Amygdala (tissue), 56 donors: ENCODE results near the gene STAM.
"Not testable (repeated sequence)": the region's sequence is repeated elsewhere in the genome, so short reads cannot be mapped to it uniquely, and the experiment has no call there.

Source experiments
- DNase-seq, 56 donors: peaks; one replicate each; lab custom pipeline; 2025; lab: John Stamatoyannopoulos, UW

STAM gene

DNA sequence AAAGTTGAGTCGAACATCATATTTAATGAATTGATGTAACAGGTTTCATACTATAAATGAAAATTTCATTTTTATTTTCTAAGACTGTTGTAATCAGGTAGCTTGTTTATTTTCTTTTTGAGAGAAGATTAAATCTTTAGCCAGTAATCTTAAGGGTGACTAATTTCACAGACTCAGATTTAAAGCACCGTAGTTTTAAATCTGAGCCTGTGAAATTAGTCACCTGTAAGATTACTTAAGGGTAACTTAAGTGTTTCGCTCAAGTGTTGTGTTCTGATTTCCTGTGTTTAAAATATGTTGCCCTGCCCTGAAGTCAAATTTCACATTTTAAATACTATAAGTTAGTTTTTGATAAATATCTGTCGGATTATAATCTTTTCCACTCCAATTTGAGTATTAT is 72.2 kb downstream of the STAM start:
- no peak for DNase-seq

DNA sequence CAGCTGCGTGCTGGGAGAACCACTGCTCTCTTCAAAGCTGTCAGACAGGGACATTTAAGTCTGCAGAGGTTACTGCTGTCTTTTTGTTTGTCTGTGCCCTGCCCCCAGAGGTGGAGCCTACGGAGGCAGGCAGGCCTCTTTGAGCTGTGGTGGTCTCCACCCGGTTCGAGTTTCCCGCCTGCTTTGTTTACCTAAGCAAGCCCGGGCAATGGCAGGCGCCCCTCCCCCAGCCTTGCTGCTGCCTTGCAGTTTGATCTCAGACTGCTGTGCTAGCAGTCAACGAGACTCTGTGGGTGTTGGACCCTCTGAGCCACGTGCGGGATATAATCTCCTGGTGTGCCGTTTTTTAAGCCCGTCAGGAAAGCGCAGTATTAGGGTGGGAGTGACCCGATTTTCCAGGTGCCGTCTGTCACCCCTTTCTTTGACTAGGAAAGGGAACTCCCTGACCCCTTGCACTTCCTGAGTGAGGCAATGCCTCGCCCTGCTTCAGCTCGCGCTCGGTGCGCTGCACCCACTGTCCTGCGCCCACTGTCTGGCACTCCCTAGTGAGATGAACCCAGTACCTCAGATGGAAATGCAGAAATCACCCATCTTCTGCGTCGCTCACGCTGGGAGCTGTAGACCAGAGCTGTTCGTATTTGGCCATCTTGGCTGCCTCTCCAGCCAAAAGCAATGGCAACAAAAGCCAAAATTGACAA is 78.5 kb downstream of the STAM start:
- DNase-seq, result not testable (repeated sequence)

DNA sequence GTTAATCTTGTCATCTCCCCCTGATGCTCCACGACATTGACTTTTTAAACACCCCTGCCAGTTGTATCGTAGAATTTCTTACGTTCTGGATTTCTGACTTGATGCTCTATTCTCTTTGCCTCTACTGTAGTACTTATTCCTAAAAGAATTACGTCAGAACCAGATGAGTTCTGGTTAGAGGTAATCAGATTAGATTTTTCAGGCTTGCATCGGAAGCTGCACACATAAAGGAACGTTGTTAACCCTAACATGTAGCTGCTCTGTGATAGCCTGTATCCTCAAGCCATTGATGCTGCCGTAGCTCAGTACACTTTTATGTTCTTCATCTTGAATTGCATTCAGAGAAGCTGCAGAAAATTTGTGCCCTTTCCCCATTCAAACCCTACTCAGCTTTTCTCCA is 81.8 kb downstream of the STAM start:
- no peak for DNase-seq

DNA sequence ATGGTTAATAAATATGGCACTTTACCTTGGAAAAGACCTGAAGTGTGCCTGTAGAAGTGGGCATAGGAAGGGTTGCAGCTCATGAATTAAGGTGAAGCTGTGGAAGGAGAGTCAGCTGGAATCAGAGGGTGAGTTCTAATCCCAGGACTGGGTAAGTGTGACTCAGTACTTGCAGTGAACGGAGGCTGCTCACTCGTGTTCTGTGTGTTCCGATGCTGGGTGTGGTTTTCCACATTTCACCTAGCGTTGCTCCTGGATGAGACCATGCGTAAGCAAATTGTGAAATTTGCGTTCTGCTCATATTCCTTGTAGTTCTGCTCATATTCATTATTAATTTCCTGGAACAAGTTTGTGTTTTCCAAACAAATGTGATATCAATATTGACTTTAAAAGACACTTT is 85.7 kb downstream of the STAM start:
- no peak for DNase-seq

DNA sequence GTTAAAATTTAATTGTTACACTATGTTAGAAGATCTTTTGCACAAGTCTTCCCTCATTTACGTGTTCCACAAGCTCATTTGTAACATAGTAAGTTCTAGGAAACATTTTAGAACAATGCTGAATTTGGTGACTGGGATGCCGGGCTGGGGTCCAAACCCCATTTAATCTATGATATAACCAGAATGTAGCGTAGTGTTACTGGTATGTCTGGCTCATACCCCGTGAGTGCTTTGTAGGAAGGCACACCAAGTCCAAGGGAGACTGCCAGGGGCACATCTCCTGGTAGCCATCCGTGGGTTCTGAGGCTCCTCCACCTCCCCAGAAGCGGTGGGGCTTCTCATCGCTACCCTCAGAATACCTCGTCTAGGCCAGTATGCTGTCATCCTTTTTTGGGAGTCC is 86.7 kb downstream of the STAM start:
- DNase-seq, result no peak

DNA sequence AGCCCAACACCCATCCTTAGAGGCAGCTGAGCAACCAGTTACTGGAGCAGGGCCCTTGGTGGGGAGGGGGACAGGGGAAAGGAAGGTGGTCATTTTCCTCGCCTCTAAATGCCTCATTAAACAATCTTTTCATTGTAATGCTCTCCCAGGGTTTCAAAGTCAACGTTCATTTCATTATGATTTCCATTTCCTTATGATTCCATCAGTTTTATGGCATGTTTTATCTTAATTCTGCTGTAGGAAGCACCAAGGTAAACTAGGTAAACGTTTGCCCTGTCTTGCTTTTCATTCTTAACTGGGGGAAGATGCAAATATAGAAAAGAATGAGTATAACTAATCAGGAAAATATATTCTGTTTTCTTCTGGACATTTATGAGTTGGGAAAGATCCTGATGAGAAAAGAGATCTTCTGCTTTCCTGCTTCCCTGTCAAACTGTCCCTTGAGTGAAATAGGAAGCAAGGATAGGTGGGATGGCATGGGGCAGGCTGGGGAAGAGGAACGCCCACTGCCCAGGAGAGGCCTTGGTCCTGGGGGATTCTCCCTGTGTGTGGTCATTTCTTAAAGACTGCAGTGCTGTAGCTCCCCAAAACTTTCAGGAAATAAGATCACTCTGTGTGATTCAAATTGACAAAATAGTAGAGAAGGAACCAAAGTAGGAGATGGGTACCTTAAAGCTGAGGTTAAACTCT is 87.5 kb downstream of the STAM start:
- DNase-seq, result no peak

DNA sequence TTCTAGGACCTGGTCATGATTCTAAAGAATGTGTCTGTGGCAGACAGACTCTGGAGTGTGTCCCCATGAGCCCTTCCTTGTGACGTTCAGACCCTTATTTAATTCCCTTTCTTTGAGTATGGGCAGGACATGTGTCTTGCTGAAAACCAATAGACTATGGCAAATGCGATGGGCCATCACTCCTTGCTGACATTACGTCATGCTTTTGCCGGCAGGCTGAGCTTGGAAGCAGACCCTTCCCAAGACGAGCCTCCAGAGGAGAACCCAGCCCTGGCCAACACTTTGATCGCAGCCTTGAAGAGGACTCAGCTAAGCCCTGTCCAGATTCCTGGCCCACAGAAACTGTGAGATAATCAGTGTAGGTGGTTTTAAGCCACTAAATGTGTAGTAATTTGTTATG is 89.7 kb downstream of the STAM start:
- no peak for DNase-seq

DNA sequence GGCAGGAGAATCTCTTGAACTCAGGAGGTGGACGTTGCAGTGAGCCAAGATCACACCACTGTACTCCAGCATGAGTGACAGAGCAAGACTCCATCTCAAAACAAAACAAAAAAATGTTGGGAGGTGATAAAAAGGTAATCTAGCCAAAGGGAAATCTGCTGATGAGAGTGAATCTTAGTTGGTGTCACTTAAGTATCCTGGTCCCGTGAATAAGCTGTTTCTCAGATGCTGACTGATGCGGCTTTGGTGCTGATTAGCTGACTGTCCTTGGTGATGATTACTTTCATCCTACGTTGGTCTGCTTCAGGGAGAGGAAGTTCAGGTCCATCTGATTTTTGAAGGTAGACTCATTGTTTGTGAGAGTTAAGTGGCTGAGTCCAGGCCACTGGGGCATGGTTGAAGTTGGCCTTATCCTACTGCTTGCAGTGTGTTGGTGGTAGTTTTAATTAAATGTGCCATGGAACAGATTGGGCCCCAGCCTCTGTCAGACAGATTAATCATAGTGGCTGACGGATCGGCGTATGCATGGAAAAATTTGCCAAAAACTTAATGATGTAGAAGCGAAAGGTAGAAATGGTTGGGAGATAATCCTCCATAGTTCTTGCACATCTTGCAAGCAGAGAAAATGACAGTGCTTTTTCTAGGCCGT is 90.6 kb downstream of the STAM start:
- no peak for DNase-seq

DNA sequence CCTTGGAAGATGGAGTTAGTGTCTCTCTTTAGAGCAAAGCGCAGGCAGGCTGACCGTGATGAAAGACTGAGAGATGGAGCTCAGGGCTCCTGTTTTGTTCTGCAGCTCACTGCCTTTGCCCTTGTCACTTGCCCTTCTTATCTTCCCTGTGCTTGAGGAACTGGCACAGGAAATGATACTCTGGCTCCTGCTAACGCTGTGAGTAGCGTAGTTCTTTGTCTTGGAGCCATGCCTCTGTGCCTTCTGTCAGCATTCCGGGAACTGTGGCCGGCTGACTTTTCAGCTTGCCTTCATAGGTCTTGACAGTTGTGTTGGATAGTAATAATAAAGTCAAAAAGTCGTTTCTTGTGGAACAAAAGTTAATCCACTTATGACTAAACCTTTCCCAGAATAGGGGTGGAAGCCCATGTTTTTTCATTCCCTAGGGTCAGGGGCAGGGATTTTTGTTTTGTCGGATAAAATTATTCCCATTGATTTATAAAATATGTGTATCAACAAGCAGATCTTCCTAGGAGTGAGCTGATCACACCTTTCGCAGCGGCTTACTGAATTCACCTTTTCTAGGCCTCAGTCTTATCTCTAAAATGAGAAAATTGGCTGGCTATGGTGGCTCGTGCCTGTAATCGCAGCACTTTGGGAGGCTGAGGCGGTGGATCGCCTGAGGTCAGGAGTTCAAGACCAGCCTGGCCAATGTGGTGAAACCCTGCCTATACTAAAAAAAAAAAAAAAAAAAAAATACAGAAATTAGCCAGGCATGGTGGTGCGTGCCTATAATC is 91.4 kb downstream of the STAM start:
- no peak for DNase-seq

DNA sequence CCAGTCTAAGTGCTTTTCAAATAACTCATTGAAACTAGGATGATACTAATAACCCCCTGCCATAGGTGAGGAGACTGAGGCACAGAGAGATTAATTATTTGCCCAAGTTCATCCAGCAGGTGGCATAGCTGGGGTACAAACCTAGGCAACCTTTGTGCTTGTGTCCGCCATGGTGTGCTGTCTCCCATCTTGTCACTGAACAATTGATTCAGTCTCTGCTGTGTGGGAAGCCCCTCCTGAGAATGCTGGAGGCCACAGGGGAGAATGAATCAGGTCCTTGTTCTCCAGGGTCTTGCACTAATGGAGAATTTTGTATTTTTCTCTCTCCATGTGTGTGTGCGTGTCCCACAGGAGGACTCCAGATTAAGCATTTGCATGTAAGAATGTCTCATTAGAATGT is 92.3 kb downstream of the STAM start:
- no peak for DNase-seq

DNA sequence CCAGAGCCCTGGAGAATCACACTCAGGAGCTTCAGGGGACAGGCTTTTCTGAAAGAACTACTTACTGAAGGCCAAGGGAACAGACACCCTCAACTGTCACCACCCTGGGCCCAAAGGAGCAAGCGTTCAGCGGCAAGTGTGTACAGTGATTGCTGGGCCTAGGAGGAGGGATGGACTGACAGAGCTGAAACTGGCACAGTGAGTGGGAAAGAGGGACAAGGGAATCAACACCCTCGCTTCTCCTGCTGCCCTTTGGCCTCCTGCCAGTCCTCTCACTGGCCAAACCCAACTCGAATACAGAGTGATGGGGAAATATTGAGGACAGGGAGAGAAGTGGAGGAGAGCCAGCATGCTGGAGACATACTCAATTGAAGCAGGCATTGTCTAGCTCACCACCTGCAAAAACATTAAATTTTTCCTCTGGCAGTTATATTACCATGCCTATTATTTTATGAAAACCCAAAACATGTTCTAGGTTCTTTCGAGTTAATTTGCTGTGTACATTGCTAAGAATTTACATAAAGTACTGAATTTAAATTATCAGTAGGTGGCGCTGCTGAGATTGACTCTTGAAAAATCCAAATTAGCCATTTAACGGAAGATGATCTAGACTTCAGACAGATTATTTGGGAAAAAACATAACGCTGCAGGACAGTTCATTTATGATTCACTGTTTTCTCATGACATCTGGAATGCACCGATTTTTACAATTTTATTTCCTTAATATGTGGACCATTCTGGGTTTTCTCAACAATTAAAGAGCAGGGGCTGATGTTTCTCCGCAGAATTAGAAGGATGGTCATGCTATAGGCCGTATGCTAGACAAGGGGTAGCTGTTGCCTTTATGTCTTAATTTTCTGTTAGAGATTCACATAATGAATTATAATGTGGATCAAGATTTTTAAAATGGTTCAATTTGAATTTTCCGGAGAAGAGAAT is 93.3 kb downstream of the STAM start:
- peak in 4 of 56 donors; percentile 25 to 51 (median 32) for DNase-seq

DNA sequence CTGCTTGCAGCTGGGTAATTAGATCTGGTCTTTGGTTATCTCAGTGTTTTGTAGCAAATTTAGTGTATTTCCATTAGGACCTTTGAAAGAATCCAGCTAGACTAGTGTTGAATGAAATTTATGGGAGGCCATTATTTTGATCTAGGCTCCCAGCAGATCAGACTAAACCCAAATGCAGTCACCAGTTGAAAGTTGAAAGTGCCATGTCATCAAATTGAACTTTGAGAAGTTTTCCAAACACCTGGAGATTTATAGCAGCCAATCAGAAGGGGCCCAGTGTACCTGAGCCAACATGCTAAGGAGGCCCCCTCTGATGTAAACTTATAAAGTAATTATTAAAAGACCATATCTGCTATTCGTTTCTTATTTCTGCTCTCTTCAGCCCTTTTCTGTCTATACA is 96.7 kb downstream of the STAM start:
- no peak for DNase-seq

DNA sequence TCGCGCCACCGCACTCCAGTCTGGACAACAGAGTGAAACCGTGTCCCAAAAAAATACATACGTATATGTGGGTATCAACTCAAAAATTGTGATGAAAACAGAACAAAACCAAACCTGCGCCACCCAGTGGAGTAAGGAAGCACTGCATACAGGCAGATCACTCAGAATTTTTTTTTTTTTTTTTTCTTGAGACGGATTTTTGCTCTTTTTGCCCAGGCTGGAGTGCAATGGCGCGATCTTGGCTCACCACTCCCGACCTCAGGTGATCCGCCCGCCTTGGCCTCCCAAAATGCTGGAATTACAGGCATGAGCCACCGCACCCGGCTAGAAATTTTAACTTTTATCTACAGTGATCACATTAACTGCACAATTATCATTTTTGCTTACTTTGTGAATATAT is 99.0 kb downstream of the STAM start:
- DNase-seq, result peak in 18 of 56 donors; percentile 4 to 61 (median 20)

DNA sequence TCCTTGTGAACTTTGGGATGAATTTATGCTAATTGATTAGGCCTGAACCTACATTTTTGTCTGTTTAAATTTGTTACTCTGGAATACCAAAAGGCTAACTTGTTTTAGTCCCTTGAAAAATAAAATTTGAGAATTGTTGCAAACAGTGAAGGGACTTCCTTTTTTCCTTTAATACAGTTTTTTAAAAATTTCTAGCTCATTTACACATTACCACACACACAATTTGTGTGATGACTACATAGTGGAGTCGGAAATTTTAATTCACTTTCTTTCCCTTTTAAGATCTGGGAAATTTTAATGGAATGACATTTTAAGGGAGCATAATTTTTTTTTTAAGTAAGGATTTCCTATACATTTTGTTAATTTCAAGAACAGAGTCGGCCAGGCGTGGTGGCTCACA is 99.5 kb downstream of the STAM start:
- no peak for DNase-seq

DNA sequence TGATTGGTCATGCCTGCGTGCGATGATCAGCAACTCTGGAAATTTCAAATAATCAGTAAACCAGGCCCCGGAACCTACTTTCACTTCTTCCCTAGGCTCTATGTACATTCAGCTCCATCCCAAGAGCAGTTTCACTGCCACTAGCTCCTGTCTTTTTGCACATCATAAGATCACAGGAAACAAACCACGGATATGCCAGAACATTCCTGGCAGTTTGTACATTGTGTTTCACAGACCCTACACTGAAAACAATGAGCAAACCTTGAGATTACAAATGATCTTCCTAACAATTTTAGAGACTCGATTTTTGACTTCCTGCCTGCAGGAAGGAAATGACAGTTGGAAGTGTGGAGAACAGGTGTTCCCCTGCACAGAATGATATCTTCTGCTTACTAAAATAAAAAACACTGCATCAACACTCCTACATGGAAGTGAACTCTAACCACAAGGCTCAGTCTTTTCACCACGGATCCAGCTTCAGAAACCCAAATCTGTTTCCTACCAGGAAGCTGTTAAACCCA is 100.5 kb downstream of the STAM start:
- no peak for DNase-seq

DNA sequence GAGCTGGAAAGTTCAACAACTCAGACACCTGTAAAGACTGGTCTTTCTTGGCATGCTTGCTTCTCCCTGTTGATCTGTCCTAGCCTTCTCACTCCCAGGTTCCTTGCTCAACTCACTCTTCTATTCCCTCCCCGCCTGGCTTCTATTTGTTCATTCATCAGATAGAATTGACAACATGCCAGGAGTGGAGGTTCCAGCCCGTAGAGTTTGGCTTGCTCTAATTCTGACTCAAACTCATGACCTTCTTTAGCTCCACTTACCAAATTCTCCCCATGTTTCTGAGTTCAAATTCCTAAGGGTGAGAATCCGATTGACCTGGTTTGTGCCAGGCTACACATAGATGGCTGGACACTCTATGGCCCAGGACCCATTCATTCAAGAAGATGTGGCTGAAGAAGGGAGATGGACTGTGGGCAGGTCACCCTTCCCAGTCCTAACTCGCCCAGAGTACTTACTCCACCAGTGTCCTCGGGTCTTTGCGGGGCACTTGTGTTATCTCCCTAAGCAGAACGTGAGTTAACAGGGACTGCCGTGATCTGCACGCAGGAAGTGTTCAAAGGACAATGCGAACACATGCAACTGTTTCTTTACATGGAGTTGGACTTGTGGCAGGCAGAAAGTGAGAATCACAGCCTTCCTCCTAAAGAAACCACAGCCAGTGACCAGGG is 104.1 kb downstream of the STAM start:
- no peak for DNase-seq

DNA sequence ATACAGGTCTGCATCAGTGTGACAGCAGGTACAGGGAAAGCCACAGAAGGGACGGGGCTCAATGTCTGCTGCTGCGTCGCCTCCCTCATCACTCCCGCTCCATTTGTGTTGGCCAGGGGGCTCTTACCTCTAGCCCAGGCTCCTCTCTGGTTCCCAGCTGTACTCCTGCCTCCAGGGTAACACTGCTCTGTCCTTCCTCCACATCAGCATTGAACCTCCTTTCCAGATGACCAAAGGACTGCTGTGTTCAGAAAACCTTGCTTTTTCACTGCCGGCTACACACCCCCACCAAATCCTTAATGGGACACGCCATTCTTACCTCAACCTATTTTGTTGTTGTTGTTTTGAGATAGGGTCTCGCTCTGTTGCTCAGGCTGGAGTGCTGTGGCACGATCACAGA is 105.9 kb downstream of the STAM start:
- no peak for DNase-seq

DNA sequence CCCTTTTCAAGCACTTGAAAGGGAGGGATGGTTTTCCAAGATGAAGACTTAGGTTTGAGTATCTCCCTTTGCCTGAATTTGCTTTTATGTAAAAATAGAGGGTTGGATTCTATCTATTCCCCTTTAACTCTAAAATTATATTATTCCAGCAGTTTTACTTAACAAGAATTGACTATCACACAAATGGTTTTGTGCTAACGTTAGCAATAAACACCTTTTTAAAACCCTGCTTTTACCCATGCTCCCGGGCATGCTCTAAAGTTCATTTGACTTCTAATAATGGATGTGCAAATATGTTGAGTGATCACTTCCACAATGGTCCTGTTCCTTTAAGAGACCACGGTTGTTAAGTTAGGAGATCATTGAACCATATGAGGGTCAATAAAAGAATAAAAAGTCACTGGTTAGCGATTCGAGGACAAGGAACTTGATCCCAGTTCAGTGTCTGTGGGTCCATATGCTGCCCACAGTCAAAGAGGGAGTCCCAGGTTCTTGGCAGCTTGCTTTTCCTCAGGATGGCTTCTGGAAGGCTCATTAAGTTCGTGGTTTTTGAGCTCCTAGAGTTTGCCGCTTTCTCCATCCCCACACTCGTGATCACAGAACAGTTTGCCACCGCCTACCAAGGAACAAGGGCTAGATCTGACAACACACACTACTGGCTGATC is 108.0 kb downstream of the STAM start, which contains the start of gene TMEM236:
Gene TMEM236 (plus strand): TSS at position 421 of the 665 bp plus-strand sequence. CDS start 95 bp downstream, at position 516.
- no peak for DNase-seq
